Type B pancreatic cell (in vitro differentiated cells): Measurements from ENCODE around the gene LRRC58. TPM values are rescaled to one million over a fixed set of nuclear protein-coding genes. Genes with fewer than 3 reads are reported as not detected.
A peak's percentile ranks its signal among the peaks of the same experiment; 100 is the strongest.

ENCODE experiments used
- DNase-seq: peaks from one replicate; pipeline ENCODE4 v3.0.0; 2021; ENCODE audit warnings: mixed read lengths; ENCODE audit not compliant: unreplicated experiment; ENCODE audit errors: extremely low spot score
- H3K27ac Mint-ChIP-seq: 2 replicates; pipeline ENCODE4 v1.8.0; 2021; ENCODE audit warnings: mild to moderate bottlenecking, mixed read lengths
- H3K27me3 Mint-ChIP-seq: 2 replicates; pipeline ENCODE4 v1.8.0; 2021; ENCODE audit warnings: mixed read lengths
- H3K36me3 Mint-ChIP-seq: 2 replicates; pipeline ENCODE4 v1.8.0; 2021; ENCODE audit warnings: mixed read lengths
- H3K4me1 Mint-ChIP-seq: one replicate; pipeline ENCODE4 v1.8.0; 2021; ENCODE audit warnings: mixed read lengths; ENCODE audit not compliant: unreplicated experiment
- H3K4me3 Mint-ChIP-seq: 2 replicates; pipeline ENCODE4 v1.8.0; 2021; ENCODE audit warnings: mild to moderate bottlenecking, mixed read lengths
- H3K9me3 Mint-ChIP-seq: 2 replicates; pipeline ENCODE4 v1.8.0; 2021; ENCODE audit warnings: mixed read lengths
- CTCF ChIP-seq: fragments of 200-600 bp; sonication (generic); conservative IDR thresholded peaks from 2 replicates; pipeline ENCODE4 v1.5.0; 2021; ENCODE audit warnings: antibody characterized with exemption, mild to moderate bottlenecking
- long read RNA-seq: library from polyadenylated mRNA; unstranded; transcript quantifications from one replicate; pipeline ENCODE4 v2.0.0, GENCODE V29; 2020
- total RNA-seq: library from RNA; stranded (reverse); gene quantifications from 2 replicates; pipeline ENCODE4 v1.2.1, GENCODE V29; 2021; ENCODE audit warnings: low replicate concordance

The LRRC58 gene
- total RNA-seq = 14.5 and 19.9 TPM in 2 replicates
- long read RNA-seq, full-length matches to known transcripts = 3 of 13 reads
- long read RNA-seq, partial matches to known transcripts = 0 of 13 reads
- long read RNA-seq, other reads (novel, unspliced or antisense) = 10 of 13 reads

- Mint-ChIP-seq H3K9me3 (no peaks in the 10 kb centered on the region), H3K4me3 (peak within 1 kb of the TSS; percentile 96), H3K27me3 (peaks cover 12% of the 10 kb centered on the region), H3K36me3 (peaks cover 14% of the 10 kb centered on the region), H3K4me1 (peaks cover 36% of the 10 kb centered on the region), H3K27ac (peak within 1 kb of the TSS; percentile 93)
- peak; percentile 57 for TF ChIP-seq CTCF
- DNase-seq = peak; percentile 89
Observed at GRCh38 chr3:120348991-120349854, at the start of gene LRRC58. Gene LRRC58, minus strand, starts transcription at chr3:120349354. Its CDS starts 111 bp downstream, at chr3:120349243.

GRCh38 chr3:120396469-120396868 is 47.3 kb upstream of the LRRC58 start:
- no peak for DNase-seq
- Mint-ChIP-seq H3K4me1 (no peaks in the 10 kb centered on the region), H3K4me3 (no peak overlapping the region), H3K36me3 (peaks cover 48% of the 10 kb centered on the region), H3K27ac (no peak overlapping the region), H3K27me3 (no peaks in the 10 kb centered on the region), H3K9me3 (no peaks in the 10 kb centered on the region)
- no peak for TF ChIP-seq CTCF

GRCh38 chr3:120394347-120394746 is 45.2 kb upstream of the LRRC58 start:
- Mint-ChIP-seq H3K4me3 (no peak overlapping the region), H3K4me1 (no peaks in the 10 kb centered on the region), H3K27ac (no peak overlapping the region), H3K9me3 (no peaks in the 10 kb centered on the region), H3K27me3 (no peaks in the 10 kb centered on the region), H3K36me3 (peaks cover 35% of the 10 kb centered on the region)
- DNase-seq = no peak
- no peak for TF ChIP-seq CTCF

- no peak for DNase-seq
- H3K27me3 Mint-ChIP-seq = no peaks in the 10 kb centered on the region
- H3K4me1 Mint-ChIP-seq = no peaks in the 10 kb centered on the region
- H3K27ac Mint-ChIP-seq = peak overlapping the region; percentile 7
- no peak overlapping the region for H3K4me3 Mint-ChIP-seq
- peaks cover 33% of the 10 kb centered on the region for H3K36me3 Mint-ChIP-seq
- no peaks in the 10 kb centered on the region for H3K9me3 Mint-ChIP-seq
- no peak for TF ChIP-seq CTCF
Observed at GRCh38 chr3:120393761-120394160, 44.6 kb upstream of the LRRC58 start.

GRCh38 chr3:120393243-120393642 is 44.1 kb upstream of the LRRC58 start:
- H3K27ac Mint-ChIP-seq = no peak overlapping the region
- peaks cover 28% of the 10 kb centered on the region for H3K36me3 Mint-ChIP-seq
- H3K4me1 Mint-ChIP-seq = no peaks in the 10 kb centered on the region
- no peaks in the 10 kb centered on the region for H3K27me3 Mint-ChIP-seq
- TF ChIP-seq CTCF = no peak
- no peaks in the 10 kb centered on the region for H3K9me3 Mint-ChIP-seq
- DNase-seq = no peak
- H3K4me3 Mint-ChIP-seq = no peak overlapping the region
